ENCODE data around the gene DNAH12. TPM values are rescaled to one million over a fixed set of nuclear protein-coding genes. Genes with fewer than 3 reads are reported as not detected.

The DNAH12 gene
- total RNA-seq, 4 donors from 2014 or later = under 0.01 to 0.03 TPM; not detected in 2

DNA sequence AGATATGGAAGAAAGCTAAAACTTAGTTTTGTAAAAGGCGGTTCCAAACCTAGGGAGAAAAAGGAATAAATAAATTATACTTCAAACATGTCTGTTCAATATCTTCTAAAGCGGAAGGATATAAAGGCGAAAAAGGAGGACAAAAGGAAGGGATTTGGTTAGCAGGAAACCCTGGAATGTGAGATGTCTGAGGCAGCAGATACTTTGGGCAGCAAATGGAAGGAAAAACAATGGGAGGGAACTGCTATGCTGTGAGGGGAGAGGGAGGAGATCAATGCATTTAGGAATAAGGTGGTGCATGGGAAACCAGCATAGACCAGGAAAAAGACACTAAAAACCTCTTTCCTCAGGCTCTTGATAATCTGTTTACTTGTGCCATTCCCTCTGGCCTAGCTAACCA lies 120.8 kb downstream of the DNAH12 start:
- intact Hi-C loops (cut with DNase I) = no loop called here
- Histone ChIP-seq H3K27me3 (no peaks in the 10 kb centered on the region), H3K4me3 (no peak overlapping the region), H3K36me3 (no peaks in the 10 kb centered on the region), H3K9me3 (no peaks in the 10 kb centered on the region), H3K4me1 (peaks cover 0 to 4% (median 0%) of the 10 kb centered on the region in 3 donors), H3K27ac (no peak overlapping the region)
- 53 to 65% methylated on average over 3 of the region's 3 CpGs for WGBS, 2 donors
- TF ChIP-seq POLR2A (IDR thresholded peaks at IDR 0.05) = no peak
- TF ChIP-seq, protein P1, sequence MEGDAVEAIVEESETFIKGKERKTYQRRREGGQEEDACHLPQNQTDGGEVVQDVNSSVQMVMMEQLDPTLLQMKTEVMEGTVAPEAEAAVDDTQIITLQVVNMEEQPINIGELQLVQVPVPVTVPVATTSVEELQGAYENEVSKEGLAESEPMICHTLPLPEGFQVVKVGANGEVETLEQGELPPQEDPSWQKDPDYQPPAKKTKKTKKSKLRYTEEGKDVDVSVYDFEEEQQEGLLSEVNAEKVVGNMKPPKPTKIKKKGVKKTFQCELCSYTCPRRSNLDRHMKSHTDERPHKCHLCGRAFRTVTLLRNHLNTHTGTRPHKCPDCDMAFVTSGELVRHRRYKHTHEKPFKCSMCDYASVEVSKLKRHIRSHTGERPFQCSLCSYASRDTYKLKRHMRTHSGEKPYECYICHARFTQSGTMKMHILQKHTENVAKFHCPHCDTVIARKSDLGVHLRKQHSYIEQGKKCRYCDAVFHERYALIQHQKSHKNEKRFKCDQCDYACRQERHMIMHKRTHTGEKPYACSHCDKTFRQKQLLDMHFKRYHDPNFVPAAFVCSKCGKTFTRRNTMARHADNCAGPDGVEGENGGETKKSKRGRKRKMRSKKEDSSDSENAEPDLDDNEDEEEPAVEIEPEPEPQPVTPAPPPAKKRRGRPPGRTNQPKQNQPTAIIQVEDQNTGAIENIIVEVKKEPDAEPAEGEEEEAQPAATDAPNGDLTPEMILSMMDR (IDR thresholded peaks at IDR 0.05) = no peak
- no peak for DNase-seq

GRCh38 chr3:57421336-57421735 lies 122.8 kb downstream of the DNAH12 start:
- H3K27me3 ChIP-seq = no peaks in the 10 kb centered on the region
- intact Hi-C loops (cut with DNase I) = no loop called here
- TF ChIP-seq, protein P1 (IDR thresholded peaks at IDR 0.05) = no peak
- TF ChIP-seq POLR2A (IDR thresholded peaks at IDR 0.05) = no peak
- H3K9me3 ChIP-seq = no peaks in the 10 kb centered on the region
- H3K27ac ChIP-seq = no peak overlapping the region
- H3K36me3 ChIP-seq = no peaks in the 10 kb centered on the region
- H3K4me3 ChIP-seq = no peak overlapping the region
- WGBS, 2 donors = 76 to 89% methylated on average over 5 of the region's 5 CpGs
- DNase-seq = no peak
- H3K4me1 ChIP-seq = no peaks in the 10 kb centered on the region

DNA sequence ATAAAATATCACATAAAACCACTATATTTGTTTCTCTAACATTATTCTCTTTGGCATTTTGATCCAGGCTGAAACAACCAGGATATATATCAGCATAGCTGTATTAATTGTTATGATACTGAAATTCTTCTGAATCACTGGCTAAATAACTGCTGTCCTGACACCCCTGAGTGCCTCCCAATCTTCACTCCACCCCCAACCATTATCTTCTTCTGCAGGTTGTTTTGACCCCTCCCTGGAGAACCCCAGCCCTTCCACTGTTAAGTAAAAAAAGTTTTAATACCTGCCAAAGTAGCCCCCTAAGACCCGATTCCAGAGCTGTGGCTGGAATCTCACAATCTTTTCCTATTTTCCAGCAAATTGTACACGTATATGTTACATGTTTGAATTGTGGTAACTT lies 124.1 kb downstream of the DNAH12 start:
- TF ChIP-seq POLR2A (IDR thresholded peaks at IDR 0.05) = no peak
- TF ChIP-seq, protein P1 (IDR thresholded peaks at IDR 0.05) = no peak
- Histone ChIP-seq H3K9me3 (no peaks in the 10 kb centered on the region), H3K4me1 (no peaks in the 10 kb centered on the region), H3K27ac (no peak overlapping the region), H3K27me3 (no peaks in the 10 kb centered on the region), H3K36me3 (no peaks in the 10 kb centered on the region), H3K4me3 (no peak overlapping the region)
- intact Hi-C loops (cut with DNase I) = no loop called here
- no peak for DNase-seq
- 83 to 84% methylated on average over 2 of the region's 2 CpGs for WGBS, 2 donors

DNA sequence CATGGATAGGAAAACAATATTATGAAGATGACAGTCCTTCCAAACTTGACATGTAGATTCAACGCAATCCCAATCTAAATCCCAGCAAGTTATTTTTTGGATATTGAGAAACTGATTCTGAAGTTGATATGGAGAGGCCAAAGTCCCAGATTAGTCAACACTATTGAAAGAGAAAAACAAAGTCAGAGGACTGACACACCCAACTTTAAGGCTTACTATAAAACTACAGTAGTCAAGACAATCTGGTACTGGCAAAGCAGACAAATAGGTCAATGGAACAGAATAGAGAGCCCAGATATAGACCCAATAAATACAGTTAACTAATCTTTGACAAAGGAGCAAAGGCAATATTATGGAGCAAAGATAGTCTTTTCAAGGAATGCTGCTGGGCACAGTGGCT lies 132.4 kb downstream of the DNAH12 start:
- intact Hi-C loops (cut with DNase I) = no loop called here
- TF ChIP-seq POLR2A (IDR thresholded peaks at IDR 0.05) = no peak
- TF ChIP-seq, protein P1 (IDR thresholded peaks at IDR 0.05) = no peak
- no peak for DNase-seq

DNA sequence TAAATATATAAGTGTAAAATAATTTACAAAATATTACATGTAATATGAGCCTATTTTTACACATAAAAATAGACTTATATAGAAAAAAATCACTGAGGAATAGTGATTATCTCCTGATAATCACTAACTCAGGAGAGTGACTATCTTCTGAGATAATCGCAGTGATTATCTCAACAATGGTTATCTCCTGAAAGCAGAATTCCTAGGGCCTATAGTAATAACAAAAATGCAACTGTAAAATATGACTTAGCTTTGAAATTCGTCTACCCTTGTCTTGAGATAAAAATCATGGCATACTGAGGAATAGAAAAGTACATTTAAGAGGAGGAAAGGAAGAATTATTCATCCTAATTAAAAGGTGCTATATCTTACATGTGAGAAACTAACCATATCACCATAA lies 134.7 kb downstream of the DNAH12 start:
- 63 to 72% methylated on average over 2 of the region's 2 CpGs for WGBS, 2 donors
- Histone ChIP-seq H3K9me3 (no peaks in the 10 kb centered on the region), H3K27ac (no peak overlapping the region), H3K4me1 (peaks cover 0 to 4% (median 0%) of the 10 kb centered on the region in 3 donors), H3K36me3 (no peaks in the 10 kb centered on the region), H3K27me3 (no peaks in the 10 kb centered on the region), H3K4me3 (no peak overlapping the region)
- TF ChIP-seq, protein P1 (IDR thresholded peaks at IDR 0.05) = no peak
- no peak for TF ChIP-seq POLR2A (IDR thresholded peaks at IDR 0.05)
- DNase-seq = no peak
- intact Hi-C loops (cut with DNase I) = no loop called here

More for the DNA sequence above, 132.4 kb downstream of the DNAH12 start:
- Histone ChIP-seq H3K27ac (no peak overlapping the region), H3K9me3 (no peaks in the 10 kb centered on the region), H3K27me3 (no peaks in the 10 kb centered on the region), H3K4me3 (no peak overlapping the region), H3K36me3 (no peaks in the 10 kb centered on the region), H3K4me1 (no peaks in the 10 kb centered on the region)
- WGBS, 2 donors = 81 to 83% methylated on average over 1 of the region's 1 CpG

Data from esophagus squamous epithelium (tissue), 5 donors.